SK-N-SH (cell line): ENCODE results near the gene C9orf43. TPM values are rescaled to one million over a fixed set of nuclear protein-coding genes. Genes with fewer than 3 reads are reported as not detected.
"Not testable (repeated sequence)": the region's sequence is repeated elsewhere in the genome, so short reads cannot be mapped to it uniquely, and the experiment has no call there.

Experiments
- CTCF ChIA-PET: fragments of 300-600, 350-600 bp; formaldehyde crosslinking; extraction: SDS; loops from one replicate; lab custom pipeline; 2021; lab: Yijun Ruan, JAX
- POLR2A ChIA-PET: fragments of 350-600 bp; sonication (Branson Sonifier 250); formaldehyde crosslinking; extraction: SDS; loops from one replicate; lab custom pipeline; 2020; ENCODE audit warnings: antibody characterized with exemption, inconsistent platforms; lab: Yijun Ruan, JAX
- DNase-seq: peaks from one replicate; pipeline ENCODE4 v3.0.0; 2012
- H2AFZ ChIP-seq: fragments of 200-600 bp; sonication (generic); 2 replicates; pipeline ENCODE4 v1.8.1; 2016; ENCODE audit warnings: antibody characterized with exemption, mild to moderate bottlenecking, low read depth
- H3F3A ChIP-seq: fragments of 200-600 bp; sonication (generic); replicated peaks from 2 replicates; pipeline ENCODE3; 2016; ENCODE audit warnings: antibody characterized with exemption, mild to moderate bottlenecking; ENCODE audit not compliant: insufficient read depth
- H3K27ac ChIP-seq, 2 experiments: fragments of 200-500 bp in 1 of 2; fragments of 200-600 bp in 1 of 2; sonication (Bioruptor generic) in 1 of 2; sonication (generic), shearing (Covaris generic) in 1 of 2; 2 replicates each; pipeline versions ENCODE4 v1.5.1 to v1.6.1; 2014 to 2016; ENCODE audit warnings: low read depth in 2 of 2, inconsistent platforms in 1 of 2, low read length in 1 of 2, mild to moderate bottlenecking in 1 of 2, mixed read lengths in 1 of 2
- H3K27me3 ChIP-seq: fragments of 200-600 bp; sonication (generic), shearing (Covaris generic); 2 replicates; pipeline ENCODE4 v1.6.1; 2016; ENCODE audit warnings: mixed run types; ENCODE audit not compliant: insufficient read depth
- H3K36me3 ChIP-seq, 2 experiments: fragments of 200-500 bp in 1 of 2; fragments of 200-600 bp in 1 of 2; sonication (Bioruptor generic) in 1 of 2; sonication (generic) in 1 of 2; replicated peaks in 1 of 2; 2 replicates each; pipeline versions ENCODE3 to v1.5.1; 2014 to 2016; ENCODE audit warnings: low read length in 1 of 2, mild to moderate bottlenecking in 1 of 2; ENCODE audit not compliant: insufficient read depth in 2 of 2, control insufficient read depth in 1 of 2
- H3K4me1 ChIP-seq, 2 experiments: fragments of 200-500 bp in 1 of 2; fragments of 200-600 bp in 1 of 2; sonication (Bioruptor generic) in 1 of 2; sonication (generic), shearing (Covaris generic) in 1 of 2; 2 replicates each; pipeline versions ENCODE4 v1.5.1 to v1.6.1; 2014 to 2016; ENCODE audit warnings: low read depth in 1 of 2, low read length in 1 of 2, mixed run types in 1 of 2; ENCODE audit not compliant: insufficient read depth in 2 of 2, control insufficient read depth in 1 of 2
- H3K4me2 ChIP-seq: fragments of 200-600 bp; sonication (generic), shearing (Covaris generic); 2 replicates; pipeline ENCODE4 v1.6.1; 2017; ENCODE audit warnings: mixed run types
- H3K4me3 ChIP-seq, 2 experiments: fragments of 200-500 bp in 1 of 2; fragments of 200-600 bp in 1 of 2; sonication (Bioruptor generic) in 1 of 2; sonication (generic), shearing (Covaris generic) in 1 of 2; 2 replicates each; pipeline versions ENCODE4 v1.5.1 to v1.8.1; 2014 to 2016; ENCODE audit warnings: low read depth in 2 of 2, inconsistent platforms in 1 of 2, low read length in 1 of 2, mild to moderate bottlenecking in 1 of 2, mixed read lengths in 1 of 2, moderate library complexity in 1 of 2
- H3K79me2 ChIP-seq: fragments of 200-600 bp; sonication (generic); 2 replicates; pipeline ENCODE4 v1.8.1; 2017; ENCODE audit warnings: mild to moderate bottlenecking; ENCODE audit not compliant: insufficient read depth
- H3K9ac ChIP-seq: fragments of 200-600 bp; sonication (generic); 2 replicates; pipeline ENCODE4 v1.6.1; 2017; ENCODE audit warnings: mixed run types
- H3K9me2 ChIP-seq: fragments of 200-600 bp; sonication (generic); 2 replicates; pipeline ENCODE4 v1.6.1; 2017; ENCODE audit warnings: mixed run types
- H3K9me3 ChIP-seq: fragments of 200-600 bp; sonication (generic); 2 replicates; pipeline ENCODE4 v1.6.1; 2017; ENCODE audit warnings: mixed run types, mild to moderate bottlenecking, moderate library complexity
- H4K20me1 ChIP-seq: fragments of 200-600 bp; sonication (generic); 2 replicates; pipeline ENCODE4 v1.6.1; 2017; ENCODE audit warnings: mild to moderate bottlenecking, mixed run types; ENCODE audit not compliant: insufficient read depth
- CTCF ChIP-seq: fragments of 200-600 bp; sonication (generic); IDR thresholded peaks from 2 replicates; pipeline ENCODE4 v1.6.1; 2017; ENCODE audit warnings: antibody characterized with exemption, mild to moderate bottlenecking, moderate library complexity
- FOXJ3 ChIP-seq: sonication (generic); formaldehyde crosslinking; IDR thresholded peaks from 2 replicates; pipeline ENCODE4 v1.5.1; 2020; ENCODE audit warnings: mild to moderate bottlenecking, missing genetic modification reagents
- FOXM1 ChIP-seq: IDR thresholded peaks from 2 replicates; pipeline ENCODE4 v1.4.0; 2012; ENCODE audit warnings: low read depth, mild to moderate bottlenecking
- GABPA ChIP-seq: IDR thresholded peaks from 2 replicates; pipeline ENCODE4 v1.4.0; 2012; ENCODE audit warnings: low read depth, mild to moderate bottlenecking
- GATA2 ChIP-seq: sonication (generic); formaldehyde crosslinking; IDR thresholded peaks from 2 replicates; pipeline ENCODE4 v1.5.0; 2020; ENCODE audit warnings: mild to moderate bottlenecking, missing genetic modification reagents
- IRF3 ChIP-seq: fragments of 150-350 bp; IDR thresholded peaks from 2 replicates; pipeline ENCODE4 v1.6.1; 2016; ENCODE audit warnings: mild to moderate bottlenecking, low read depth, low read length
- MEF2A ChIP-seq: IDR thresholded peaks from 2 replicates; pipeline ENCODE4 v1.4.0; 2012; ENCODE audit warnings: low read depth, borderline replicate concordance
- POLR2AphosphoS5 ChIP-seq: IDR thresholded peaks from 2 replicates; pipeline ENCODE4 v1.6.1; 2012; ENCODE audit warnings: low read depth, low read length
- REST ChIP-seq: IDR thresholded peaks from 2 replicates; pipeline ENCODE4 v1.6.1; 2012; ENCODE audit warnings: mild to moderate bottlenecking, low read depth, low read length, moderate library complexity
- TAF1 ChIP-seq: IDR thresholded peaks from 2 replicates; pipeline ENCODE4 v1.6.1; 2012; ENCODE audit warnings: low read depth, mild to moderate bottlenecking, low read length, moderate library complexity, borderline replicate concordance
- ZBTB33 ChIP-seq: IDR thresholded peaks from 2 replicates; pipeline ENCODE4 v1.4.0; 2012; ENCODE audit warnings: low read depth, borderline replicate concordance
- WGBS: methylation state at CpG from one replicate; pipeline ENCODE4 v1.1.6; 2017; ENCODE audit warnings: low lambda C conversion rate; 5-methylcytosine and 5-hydroxymethylcytosine counted together
- polyA plus RNA-seq, 3 experiments: library from polyadenylated mRNA; depleted of rRNA; stranded (reverse); fragments of >200 nt; gene quantifications; 2 replicates each; pipeline ENCODE4 v1.2.3, GENCODE V29; 2012

The C9orf43 gene
- polyA plus RNA-seq, 1 of the 3 experiments (the other 2 are of a cell fraction): 0.58 TPM

- no peaks in the 10 kb centered on the region for H3K27me3 ChIP-seq
- H3K27ac ChIP-seq: no peak overlapping the region
- H3K36me3 ChIP-seq: no peaks in the 10 kb centered on the region
- no peak for DNase-seq
- peaks cover 10% of the 10 kb centered on the region for H3F3A ChIP-seq
- H3K4me3 ChIP-seq: no peak overlapping the region
- H3K4me2 ChIP-seq: no peak overlapping the region
- H4K20me1 ChIP-seq: no peaks in the 10 kb centered on the region
- H3K9me2 ChIP-seq: no peaks in the 10 kb centered on the region
- TF ChIP-seq CTCF: no peak
- no peak for TF ChIP-seq MEF2A
- no peak for TF ChIP-seq FOXJ3 (CRISPR knock-in tag)
- no peak for TF ChIP-seq FOXM1
- no peak overlapping the region for H3K9ac ChIP-seq
- H2AFZ ChIP-seq: no peak overlapping the region
- 67% methylated on average over 1 of the region's 1 CpG for WGBS
- POLR2A ChIA-PET: no interaction called here
- no peaks in the 10 kb centered on the region for H3K9me3 ChIP-seq
- H3K79me2 ChIP-seq: no peaks in the 10 kb centered on the region
- CTCF ChIA-PET: no interaction called here
- H3K4me1 ChIP-seq: peaks cover 0 to 8% of the 10 kb centered on the region in 2 experiments; a peak in 2 of 4 replicates
These were observed 45.6 kb upstream of the C9orf43 start for GRCh38 chr9:113364951-113365350.

- 88% methylated on average over 3 of the region's 3 CpGs for WGBS
- H4K20me1 ChIP-seq, DNase-seq, H3K36me3 ChIP-seq, CTCF ChIA-PET, H3K79me2 ChIP-seq, H3K4me1 ChIP-seq, H3K9me2 ChIP-seq, H3K4me2 ChIP-seq, H3K27me3 ChIP-seq, H3K9ac ChIP-seq, H2AFZ ChIP-seq, POLR2A ChIA-PET, H3K4me3 ChIP-seq, H3F3A ChIP-seq, H3K27ac ChIP-seq, H3K9me3 ChIP-seq: not testable (repeated sequence)
These were observed 44.9 kb upstream of the C9orf43 start for GRCh38 chr9:113365652-113366051.

GRCh38 chr9:113368348-113368981, 42.1 kb upstream of the C9orf43 start:
- no peak overlapping the region for H3K27ac ChIP-seq
- 77% methylated on average over 5 of the region's 5 CpGs for WGBS
- H3K9me3 ChIP-seq: no peaks in the 10 kb centered on the region
- no peak overlapping the region for H2AFZ ChIP-seq
- H3K79me2 ChIP-seq: no peaks in the 10 kb centered on the region
- H3K9me2 ChIP-seq: no peaks in the 10 kb centered on the region
- H3K4me1 ChIP-seq: no peaks in the 10 kb centered on the region; a peak in 1 of 4 replicates
- H4K20me1 ChIP-seq: no peaks in the 10 kb centered on the region
- no peak overlapping the region for H3K9ac ChIP-seq
- no peaks in the 10 kb centered on the region for H3F3A ChIP-seq
- no peak overlapping the region for H3K4me2 ChIP-seq
- H3K36me3 ChIP-seq: peaks cover 0 to 7% of the 10 kb centered on the region in 2 experiments
- no peaks in the 10 kb centered on the region for H3K27me3 ChIP-seq
- CTCF ChIA-PET: interaction anchor here (1.7 kb wide), 1 partner anchor 93 kb away, joined by 4 read pairs; the partner anchor contains the start of genes CDC26 and PRPF4
- POLR2A ChIA-PET: no interaction called here
- no peak overlapping the region for H3K4me3 ChIP-seq
- no peak for TF ChIP-seq MEF2A
- TF ChIP-seq GATA2 (CRISPR knock-in tag): no peak
- no peak for TF ChIP-seq REST
- TF ChIP-seq GABPA: no peak
- no peak for TF ChIP-seq POLR2AphosphoS5
- no peak for TF ChIP-seq ZBTB33
- no peak for TF ChIP-seq IRF3
- TF ChIP-seq TAF1: no peak
- DNase-seq: no peak
